Mesendoderm (in vitro differentiated cells): ENCODE results near the gene CD79A.

Source experiments
- DNase-seq: peaks from one replicate; pipeline ENCODE4 v3.0.0; 2013
- H2AK5ac ChIP-seq: 2 replicates; pipeline ENCODE4 v1.6.1; 2013; ENCODE audit warnings: low read length, inconsistent platforms
- H2BK120ac ChIP-seq: 2 replicates; pipeline ENCODE4 v1.6.1; 2013; ENCODE audit warnings: low read depth, mild to moderate bottlenecking, low read length, moderate library complexity, mixed read lengths
- H2BK15ac ChIP-seq: replicated peaks from 2 replicates; pipeline ENCODE4 v1.6.1; 2013; ENCODE audit warnings: low read depth, mild to moderate bottlenecking, moderate library complexity
- H2BK5ac ChIP-seq: 2 replicates; pipeline ENCODE4 v1.6.1; 2013; ENCODE audit warnings: low read length, inconsistent platforms
- H3K18ac ChIP-seq: 2 replicates; pipeline ENCODE4 v1.6.1; 2013; ENCODE audit warnings: mild to moderate bottlenecking, low read length, mixed read lengths
- H3K23ac ChIP-seq: one replicate; pipeline ENCODE4 v1.6.1; 2013; ENCODE audit warnings: low read length
- H3K27ac ChIP-seq: 2 replicates; pipeline ENCODE4 v1.5.1; 2013; ENCODE audit warnings: low read depth, mild to moderate bottlenecking, inconsistent platforms, low read length, moderate library complexity
- H3K27me3 ChIP-seq: 2 replicates; pipeline ENCODE4 v1.6.1; 2013; ENCODE audit warnings: low read length, control low read depth, mild to moderate bottlenecking, inconsistent platforms; ENCODE audit not compliant: insufficient read depth, poor library complexity
- H3K36me3 ChIP-seq: 2 replicates; pipeline ENCODE4 v1.6.1; 2013; ENCODE audit warnings: low read length, inconsistent platforms; ENCODE audit not compliant: control insufficient read depth, insufficient read depth
- H3K4ac ChIP-seq: one replicate; pipeline ENCODE4 v1.6.1; 2013; ENCODE audit warnings: low read depth, mild to moderate bottlenecking, low read length, moderate library complexity
- H3K4me1 ChIP-seq: 2 replicates; pipeline ENCODE4 v1.6.1; 2013; ENCODE audit warnings: low read depth, low read length, inconsistent platforms; ENCODE audit not compliant: control insufficient read depth
- H3K4me2 ChIP-seq: 2 replicates; pipeline ENCODE4 v1.6.1; 2013; ENCODE audit warnings: low read length
- H3K4me3 ChIP-seq: 2 replicates; pipeline ENCODE4 v1.5.1; 2013; ENCODE audit warnings: mild to moderate bottlenecking, low read length
- H3K56ac ChIP-seq: one replicate; pipeline ENCODE4 v1.6.1; 2013; ENCODE audit warnings: low read length
- H3K79me1 ChIP-seq: 2 replicates; pipeline ENCODE4 v1.6.1; 2013; ENCODE audit warnings: low read length, inconsistent platforms
- H3K79me2 ChIP-seq: 2 replicates; pipeline ENCODE4 v1.6.1; 2013; ENCODE audit warnings: mild to moderate bottlenecking, low read length; ENCODE audit not compliant: control insufficient read depth, insufficient read depth
- H3K9ac ChIP-seq: 2 replicates; pipeline ENCODE4 v1.6.1; 2013; ENCODE audit warnings: low read length, inconsistent platforms
- H4K5ac ChIP-seq: one replicate; pipeline ENCODE4 v1.6.1; 2013; ENCODE audit warnings: low read length
- H4K8ac ChIP-seq: one replicate; pipeline ENCODE4 v1.6.1; 2013; ENCODE audit warnings: low read depth, mild to moderate bottlenecking, control low read depth, low read length, moderate library complexity
- WGBS: extraction: QIAGEN DNeasy Blood & Tissue Kit; methylation state at CpG from one replicate; pipeline ENCODE4 v1.1.7; 2013; ENCODE audit warnings: low lambda C conversion rate, missing lambda C conversion rate; ENCODE audit not compliant: insufficient coverage; ENCODE audit errors: extremely low coverage; 5-methylcytosine and 5-hydroxymethylcytosine counted together

The CD79A gene

DNA sequence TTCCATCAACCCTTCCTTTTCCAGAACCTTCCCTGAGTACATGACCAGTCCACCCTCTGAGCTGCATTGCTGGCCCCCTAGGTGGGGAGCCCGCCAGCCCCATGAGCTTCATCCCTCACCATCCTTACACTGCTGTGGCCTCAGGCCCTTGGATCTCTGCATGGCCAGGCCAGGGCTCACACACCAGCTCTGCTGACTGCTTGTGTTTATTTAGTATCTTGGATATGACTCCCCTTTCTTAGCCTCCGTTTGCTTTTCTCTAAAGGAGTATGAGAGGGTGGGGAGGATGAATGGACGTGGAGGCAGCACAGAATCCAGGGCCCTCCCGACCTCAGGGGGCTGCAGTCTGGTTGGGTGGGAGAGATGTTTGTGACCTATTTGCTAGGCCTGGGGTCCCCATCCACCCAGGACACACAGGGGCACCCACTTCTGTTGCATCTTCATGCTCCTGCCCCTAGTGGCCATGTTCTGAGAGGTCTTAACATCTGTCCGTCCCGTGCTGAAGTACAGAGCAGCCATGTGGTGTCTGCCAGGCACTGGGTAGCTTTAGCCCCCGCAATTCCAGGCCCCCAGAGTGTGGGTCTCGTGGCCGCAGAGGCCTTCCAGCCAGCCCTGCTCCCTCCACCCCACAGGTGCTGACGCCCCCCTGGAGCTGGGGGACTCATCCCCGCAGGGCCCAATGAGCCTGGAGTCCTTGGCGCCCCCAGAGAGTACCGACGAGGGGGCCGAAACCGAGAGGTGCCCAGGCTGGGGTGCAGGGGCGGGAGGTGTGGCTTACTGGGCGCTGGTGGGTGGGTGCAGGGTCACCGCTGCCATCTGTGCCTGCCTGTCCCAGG, 18.9 kb downstream of the CD79A start:
- H3K56ac ChIP-seq, result no peak overlapping the region
- no peak overlapping the region for H3K27ac ChIP-seq
- no peaks in the 10 kb centered on the region for H3K27me3 ChIP-seq
- no peaks in the 10 kb centered on the region for H3K4me1 ChIP-seq
- no peak overlapping the region for H3K4me2 ChIP-seq
- no peak overlapping the region for H3K4me3 ChIP-seq
- no CpG with 5 or more reads among the region's 19 CpGs for WGBS
- no peaks in the 10 kb centered on the region for H3K79me2 ChIP-seq
- no peak overlapping the region for H3K18ac ChIP-seq
- peaks cover 3% of the 10 kb centered on the region for H3K36me3 ChIP-seq
- no peaks in the 10 kb centered on the region for H3K79me1 ChIP-seq
- no peak overlapping the region for H3K9ac ChIP-seq
- no peak overlapping the region for H3K4ac ChIP-seq
- peak; percentile 46 for DNase-seq
- no peak overlapping the region for H2AK5ac ChIP-seq
- H3K23ac ChIP-seq, result no peak overlapping the region
- no peak overlapping the region for H2BK15ac ChIP-seq
- no peak overlapping the region for H2BK5ac ChIP-seq
- no peak overlapping the region for H2BK120ac ChIP-seq
- H4K5ac ChIP-seq, result no peak overlapping the region
- no peak overlapping the region for H4K8ac ChIP-seq

DNA sequence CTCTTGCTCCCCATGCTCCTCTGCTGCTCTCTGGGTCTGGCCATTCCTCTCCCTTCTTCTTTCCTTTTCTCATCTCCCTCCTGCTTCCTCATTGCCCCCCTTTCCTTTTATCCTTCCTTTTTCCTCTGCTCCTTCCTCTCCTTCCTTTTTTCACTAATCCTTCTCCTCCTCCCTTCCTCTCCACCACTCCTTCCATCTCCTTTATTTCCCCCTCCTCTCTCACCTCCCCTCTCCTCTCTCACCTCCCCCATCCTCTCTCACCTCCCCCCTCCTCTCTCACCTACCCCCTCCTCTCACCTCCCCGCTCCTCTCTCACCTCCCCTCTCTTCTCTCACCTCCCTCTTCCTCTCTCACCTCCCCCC, 19.5 kb downstream of the CD79A start:
- Histone ChIP-seq H2BK15ac (no peak overlapping the region), H3K18ac (no peak overlapping the region), H3K4me3 (no peak overlapping the region), H3K27ac (no peak overlapping the region), H3K27me3 (no peaks in the 10 kb centered on the region), H2BK5ac (no peak overlapping the region), H3K36me3 (peaks cover 3% of the 10 kb centered on the region), H4K8ac (no peak overlapping the region), H3K4me1 (no peaks in the 10 kb centered on the region), H3K4ac (no peak overlapping the region), H3K79me1 (no peaks in the 10 kb centered on the region), H3K56ac (no peak overlapping the region), H2BK120ac (no peak overlapping the region), H3K23ac (no peak overlapping the region), H3K4me2 (no peak overlapping the region), H4K5ac (no peak overlapping the region), H3K9ac (no peak overlapping the region), H2AK5ac (no peak overlapping the region), H3K79me2 (no peaks in the 10 kb centered on the region)
- no CpG with 5 or more reads among the region's 1 CpG for WGBS
- no peak for DNase-seq

DNA sequence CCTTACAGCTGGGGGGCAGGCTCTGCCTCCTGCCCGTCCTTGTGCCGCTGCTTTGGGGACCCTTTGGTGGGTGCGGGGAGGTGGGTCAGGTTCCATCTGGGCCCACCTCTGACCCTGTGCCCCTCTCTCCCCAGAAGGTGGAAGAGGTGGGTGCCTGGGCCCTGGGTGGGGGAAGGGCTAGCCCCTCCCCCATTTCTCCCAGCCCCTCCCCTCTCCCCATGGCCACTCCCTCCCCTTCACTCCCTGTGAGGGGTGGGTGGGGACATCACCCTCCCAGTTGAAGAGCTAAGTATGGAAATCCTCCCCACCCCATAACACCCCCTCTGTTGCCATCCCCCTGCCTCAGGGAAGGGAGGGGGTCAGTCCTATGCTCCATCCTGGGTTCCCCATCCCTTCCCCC, 20.1 kb downstream of the CD79A start:
- no CpG with 5 or more reads among the region's 3 CpGs for WGBS
- no peak overlapping the region for H3K27ac ChIP-seq
- no peak overlapping the region for H3K18ac ChIP-seq

DNA sequence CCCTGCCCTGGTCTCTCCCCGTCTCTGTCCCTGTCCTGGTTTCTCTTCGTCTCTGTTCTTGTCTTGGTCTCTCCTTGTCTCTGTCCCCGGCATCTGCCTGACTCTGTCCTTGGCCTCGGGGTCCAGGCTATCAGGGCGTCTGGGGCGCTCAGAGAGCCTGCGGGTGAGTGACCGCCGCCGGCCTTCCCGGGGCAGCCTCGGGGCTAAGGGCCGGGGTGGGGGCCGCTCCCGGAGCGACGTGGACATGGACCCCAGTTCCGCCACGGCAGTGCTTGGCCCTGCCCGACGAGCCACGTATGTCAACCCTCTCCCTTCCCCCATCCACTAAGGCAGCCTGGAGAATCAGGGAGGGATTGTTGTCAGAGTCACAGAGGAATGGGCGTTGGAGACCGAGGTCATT, 20.7 kb downstream of the CD79A start:
- no peak overlapping the region for H2BK15ac ChIP-seq
- no peak overlapping the region for H3K56ac ChIP-seq
- H3K4me2 ChIP-seq, result no peak overlapping the region
- H4K5ac ChIP-seq, result no peak overlapping the region
- H3K9ac ChIP-seq, result no peak overlapping the region
- H3K79me1 ChIP-seq, result no peaks in the 10 kb centered on the region
- H2BK5ac ChIP-seq, result no peak overlapping the region
- WGBS, result no CpG with 5 or more reads among the region's 24 CpGs
- H3K79me2 ChIP-seq, result no peaks in the 10 kb centered on the region
- no peak overlapping the region for H3K27ac ChIP-seq
- H2BK120ac ChIP-seq, result no peak overlapping the region
- no peak overlapping the region for H3K18ac ChIP-seq
- H3K4ac ChIP-seq, result no peak overlapping the region
- peaks cover 3% of the 10 kb centered on the region for H3K36me3 ChIP-seq
- no peak overlapping the region for H3K4me3 ChIP-seq
- H2AK5ac ChIP-seq, result no peak overlapping the region
- no peak overlapping the region for H4K8ac ChIP-seq
- H3K4me1 ChIP-seq, result no peaks in the 10 kb centered on the region
- no peak overlapping the region for H3K23ac ChIP-seq
- DNase-seq, result no peak
- no peaks in the 10 kb centered on the region for H3K27me3 ChIP-seq

More for the DNA sequence above, 20.1 kb downstream of the CD79A start:
- Histone ChIP-seq H2BK5ac (no peak overlapping the region), H3K4me2 (no peak overlapping the region), H3K36me3 (peaks cover 3% of the 10 kb centered on the region), H2BK120ac (no peak overlapping the region), H3K56ac (peak overlapping the region; percentile 49), H4K5ac (no peak overlapping the region), H2BK15ac (no peak overlapping the region), H3K79me2 (no peaks in the 10 kb centered on the region), H3K4me1 (no peaks in the 10 kb centered on the region), H3K4me3 (no peak overlapping the region), H3K23ac (no peak overlapping the region), H3K27me3 (no peaks in the 10 kb centered on the region), H3K4ac (no peak overlapping the region), H3K79me1 (no peaks in the 10 kb centered on the region), H3K9ac (no peak overlapping the region), H4K8ac (no peak overlapping the region), H2AK5ac (no peak overlapping the region)
- DNase-seq, result no peak

DNA sequence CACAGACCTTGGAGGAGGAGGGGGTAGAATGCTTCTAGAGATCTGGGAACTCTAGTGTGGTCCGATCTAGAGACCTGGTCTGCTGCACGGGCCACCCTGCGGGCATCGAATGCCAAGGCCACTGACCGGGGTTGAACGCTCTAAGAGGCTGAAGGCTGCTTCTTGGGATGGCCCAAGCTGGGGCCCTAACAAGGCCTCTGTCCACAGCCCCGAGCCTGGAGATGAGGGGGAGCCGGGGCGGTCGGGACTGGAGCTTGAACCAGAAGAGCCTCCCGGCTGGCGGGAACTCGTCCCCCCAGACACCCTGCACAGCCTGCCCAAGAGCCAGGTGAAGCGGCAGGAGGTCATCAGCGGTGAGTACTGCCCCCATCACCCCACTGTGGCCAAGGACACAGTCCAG, 21.2 kb downstream of the CD79A start:
- Histone ChIP-seq H3K4me3 (no peak overlapping the region), H3K4me1 (no peaks in the 10 kb centered on the region), H3K27ac (no peak overlapping the region), H2BK5ac (no peak overlapping the region), H2BK15ac (no peak overlapping the region), H2BK120ac (no peak overlapping the region), H3K56ac (no peak overlapping the region), H3K23ac (no peak overlapping the region), H4K8ac (no peak overlapping the region), H3K27me3 (no peaks in the 10 kb centered on the region), H3K79me2 (no peaks in the 10 kb centered on the region), H4K5ac (no peak overlapping the region), H3K36me3 (peaks cover 3% of the 10 kb centered on the region), H2AK5ac (no peak overlapping the region), H3K79me1 (no peaks in the 10 kb centered on the region), H3K18ac (no peak overlapping the region), H3K4ac (no peak overlapping the region), H3K4me2 (no peak overlapping the region), H3K9ac (no peak overlapping the region)
- DNase-seq, result no peak
- no CpG with 5 or more reads among the region's 15 CpGs for WGBS
